ENCODE results near the gene SCRN3.

DNA sequence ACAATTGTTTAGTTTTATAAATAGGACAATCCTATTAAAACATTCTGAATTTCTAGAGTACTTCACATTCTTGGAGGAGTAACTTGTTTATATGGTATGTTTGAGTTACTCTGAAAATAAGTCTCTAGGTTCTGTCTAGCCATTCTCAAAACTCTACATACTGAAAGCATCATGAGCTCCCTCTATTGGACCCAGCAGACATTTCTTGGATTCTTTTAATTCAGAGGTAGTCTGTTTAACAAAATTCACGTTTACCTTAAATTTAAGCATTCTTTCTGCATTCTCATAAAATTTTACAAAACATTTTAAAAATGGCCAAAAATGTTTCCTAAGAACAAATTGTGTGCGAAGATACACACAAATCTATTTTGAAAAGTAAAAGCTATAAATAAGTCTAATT lies 45.5 kb upstream of the SCRN3 start:
- TF ChIP-seq, protein P1, sequence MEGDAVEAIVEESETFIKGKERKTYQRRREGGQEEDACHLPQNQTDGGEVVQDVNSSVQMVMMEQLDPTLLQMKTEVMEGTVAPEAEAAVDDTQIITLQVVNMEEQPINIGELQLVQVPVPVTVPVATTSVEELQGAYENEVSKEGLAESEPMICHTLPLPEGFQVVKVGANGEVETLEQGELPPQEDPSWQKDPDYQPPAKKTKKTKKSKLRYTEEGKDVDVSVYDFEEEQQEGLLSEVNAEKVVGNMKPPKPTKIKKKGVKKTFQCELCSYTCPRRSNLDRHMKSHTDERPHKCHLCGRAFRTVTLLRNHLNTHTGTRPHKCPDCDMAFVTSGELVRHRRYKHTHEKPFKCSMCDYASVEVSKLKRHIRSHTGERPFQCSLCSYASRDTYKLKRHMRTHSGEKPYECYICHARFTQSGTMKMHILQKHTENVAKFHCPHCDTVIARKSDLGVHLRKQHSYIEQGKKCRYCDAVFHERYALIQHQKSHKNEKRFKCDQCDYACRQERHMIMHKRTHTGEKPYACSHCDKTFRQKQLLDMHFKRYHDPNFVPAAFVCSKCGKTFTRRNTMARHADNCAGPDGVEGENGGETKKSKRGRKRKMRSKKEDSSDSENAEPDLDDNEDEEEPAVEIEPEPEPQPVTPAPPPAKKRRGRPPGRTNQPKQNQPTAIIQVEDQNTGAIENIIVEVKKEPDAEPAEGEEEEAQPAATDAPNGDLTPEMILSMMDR (IDR thresholded peaks at IDR 0.05; ENCODE audit: insufficient read depth, low read length, poor library complexity, severe bottlenecking): peak; percentile 37
- TF ChIP-seq EZH2phosphoT487 (conservative IDR thresholded peaks at IDR 0.05; ENCODE audit: low read length): no peak
